ENCODE measurements around the gene SYPL2.

DNA sequence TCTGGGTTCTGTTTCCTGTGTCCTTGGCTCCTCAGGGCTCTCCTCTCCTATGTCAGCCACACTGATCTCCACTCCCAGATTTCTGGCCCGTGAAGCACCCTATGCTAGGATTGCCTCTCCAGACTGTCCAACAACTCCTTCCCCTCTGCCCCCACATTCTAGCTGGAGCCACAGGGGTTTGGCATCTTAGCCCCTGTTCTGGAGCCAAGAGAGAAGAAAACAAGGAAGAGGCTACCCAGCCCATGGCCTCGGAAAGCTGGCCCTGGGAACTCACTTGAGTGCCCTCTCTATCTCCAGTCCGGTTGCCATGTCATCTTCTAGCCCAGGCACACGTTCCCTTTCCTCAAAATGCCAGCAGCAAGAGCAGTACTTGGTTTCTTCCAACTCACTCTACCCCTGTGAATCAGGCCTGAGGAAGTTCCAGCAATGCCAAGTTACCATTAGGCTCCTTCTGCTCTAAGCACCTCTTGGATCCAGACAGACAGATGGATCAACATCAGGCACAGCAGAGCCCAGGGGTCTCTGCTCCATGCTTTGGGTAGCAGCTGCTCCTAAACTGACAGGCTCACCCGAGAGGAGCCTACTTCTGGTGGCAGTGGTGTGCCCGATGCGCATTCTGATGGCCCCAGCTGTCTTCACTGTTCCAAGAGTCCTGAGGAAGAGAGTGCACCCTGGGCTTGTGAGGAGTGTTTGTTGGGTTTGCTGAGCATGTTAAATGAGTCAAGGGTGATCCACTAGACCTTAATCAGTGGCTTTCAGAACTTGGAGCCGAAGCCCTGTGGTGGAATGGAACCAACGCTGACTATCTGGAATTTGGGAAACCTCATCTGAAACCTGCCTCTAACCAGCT is 61.7 kb downstream of the SYPL2 start:
- TF ChIP-seq, protein P1, sequence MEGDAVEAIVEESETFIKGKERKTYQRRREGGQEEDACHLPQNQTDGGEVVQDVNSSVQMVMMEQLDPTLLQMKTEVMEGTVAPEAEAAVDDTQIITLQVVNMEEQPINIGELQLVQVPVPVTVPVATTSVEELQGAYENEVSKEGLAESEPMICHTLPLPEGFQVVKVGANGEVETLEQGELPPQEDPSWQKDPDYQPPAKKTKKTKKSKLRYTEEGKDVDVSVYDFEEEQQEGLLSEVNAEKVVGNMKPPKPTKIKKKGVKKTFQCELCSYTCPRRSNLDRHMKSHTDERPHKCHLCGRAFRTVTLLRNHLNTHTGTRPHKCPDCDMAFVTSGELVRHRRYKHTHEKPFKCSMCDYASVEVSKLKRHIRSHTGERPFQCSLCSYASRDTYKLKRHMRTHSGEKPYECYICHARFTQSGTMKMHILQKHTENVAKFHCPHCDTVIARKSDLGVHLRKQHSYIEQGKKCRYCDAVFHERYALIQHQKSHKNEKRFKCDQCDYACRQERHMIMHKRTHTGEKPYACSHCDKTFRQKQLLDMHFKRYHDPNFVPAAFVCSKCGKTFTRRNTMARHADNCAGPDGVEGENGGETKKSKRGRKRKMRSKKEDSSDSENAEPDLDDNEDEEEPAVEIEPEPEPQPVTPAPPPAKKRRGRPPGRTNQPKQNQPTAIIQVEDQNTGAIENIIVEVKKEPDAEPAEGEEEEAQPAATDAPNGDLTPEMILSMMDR (IDR thresholded peaks at IDR 0.05; ENCODE audit: low read depth, low read length) = no peak
- TF ChIP-seq, protein P2, sequence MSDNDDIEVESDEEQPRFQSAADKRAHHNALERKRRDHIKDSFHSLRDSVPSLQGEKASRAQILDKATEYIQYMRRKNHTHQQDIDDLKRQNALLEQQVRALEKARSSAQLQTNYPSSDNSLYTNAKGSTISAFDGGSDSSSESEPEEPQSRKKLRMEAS (IDR thresholded peaks at IDR 0.05; ENCODE audit: low read depth, low read length) = no peak
